MCF 10A (cell line): ENCODE data around the gene CDC14C. TPM values are rescaled to one million over a fixed set of nuclear protein-coding genes. Genes with fewer than 3 reads are reported as not detected.
A peak's percentile ranks its signal among the peaks of the same experiment; 100 is the strongest.

Experiments
- BruUV-seq: library from RNA; stranded (reverse); fragments of 400-500 nt; replicated peaks from 2 replicates; lab custom pipeline; 2021; lab: Mats Ljungman, UMichigan
- CTCF ChIA-PET: fragments of 300-600 bp; sonication (Branson Sonifier 250); formaldehyde crosslinking; extraction: SDS; loops from one replicate; lab custom pipeline; 2021; ENCODE audit warnings: antibody characterized with exemption, inconsistent platforms; lab: Yijun Ruan, JAX
- POLR2A ChIA-PET: fragments of 300-600, 350-650 bp; sonication (Branson Sonifier 250); formaldehyde crosslinking; extraction: SDS; loops from one replicate; lab custom pipeline; 2020; ENCODE audit warnings: antibody characterized with exemption, inconsistent platforms; lab: Yijun Ruan, JAX
- DNase-seq: peaks from one replicate; pipeline ENCODE4 v3.0.0-alpha.2; 2018; ENCODE audit not compliant: unreplicated experiment
- H3K27ac Mint-ChIP-seq: one replicate; pipeline ENCODE4 v1.8.0; 2022; ENCODE audit warnings: mild to moderate bottlenecking, low read depth, mixed read lengths; ENCODE audit not compliant: unreplicated experiment
- H3K27me3 Mint-ChIP-seq: one replicate; pipeline ENCODE4 v1.8.0; 2022; ENCODE audit warnings: mixed read lengths; ENCODE audit not compliant: insufficient read depth, unreplicated experiment
- H3K36me3 Mint-ChIP-seq: one replicate; pipeline ENCODE4 v1.8.0; 2022; ENCODE audit warnings: mild to moderate bottlenecking, moderate library complexity, mixed read lengths; ENCODE audit not compliant: insufficient read depth, unreplicated experiment
- H3K4me1 Mint-ChIP-seq: one replicate; pipeline ENCODE4 v1.8.0; 2022; ENCODE audit warnings: mixed read lengths; ENCODE audit not compliant: insufficient read depth, unreplicated experiment
- H3K4me3 Mint-ChIP-seq: one replicate; pipeline ENCODE4 v1.8.0; 2022; ENCODE audit warnings: mild to moderate bottlenecking, moderate library complexity, mixed read lengths; ENCODE audit not compliant: unreplicated experiment
- H3K9me3 Mint-ChIP-seq: one replicate; pipeline ENCODE4 v1.8.0; 2022; ENCODE audit warnings: mixed read lengths; ENCODE audit not compliant: unreplicated experiment
- CTCF ChIP-seq: fragments of 200-600 bp; IDR thresholded peaks from one replicate; pipeline ENCODE4 v1.8.0; 2022; ENCODE audit warnings: antibody characterized with exemption, mild to moderate bottlenecking; ENCODE audit not compliant: unreplicated experiment
- intact Hi-C: fragments of 100-400 bp; cut with micrococcal nuclease; formaldehyde crosslinking; loops from 2 replicates; pipeline ENCODE4 v1.14.1; 2022
- total RNA-seq: library from RNA; stranded (reverse); gene quantifications from 2 replicates; pipeline ENCODE4 v1.2.3, GENCODE V29; 2022

The CDC14C gene
- total RNA-seq, 1 experiment from 2014 or later: not detected

GRCh38 chr7:48933549-48934085 lies 9.3 kb downstream of the CDC14C start:
- no TSS peak for BruUV-seq
- no peak for DNase-seq
- intact Hi-C loops: no loop called here
- peaks cover 3% of the 10 kb centered on the region for H3K4me1 Mint-ChIP-seq
- H3K9me3 Mint-ChIP-seq: no peaks in the 10 kb centered on the region
- H3K4me3 Mint-ChIP-seq: no peak overlapping the region
- TF ChIP-seq CTCF: no peak
- no peaks in the 10 kb centered on the region for H3K36me3 Mint-ChIP-seq
- peaks cover 11% of the 10 kb centered on the region for H3K27me3 Mint-ChIP-seq
- no peak overlapping the region for H3K27ac Mint-ChIP-seq
- ChIA-PET POLR2A (no interaction called here), CTCF (interaction anchor here (0.6 kb wide), 1 partner anchor 27 kb away, joined by 3 read pairs; no protein-coding TSS in a partner anchor)

GRCh38 chr7:48938539-48939295 lies 14.4 kb downstream of the CDC14C start:
- peaks cover 10% of the 10 kb centered on the region for H3K4me1 Mint-ChIP-seq
- H3K27me3 Mint-ChIP-seq: peaks cover 18% of the 10 kb centered on the region
- H3K9me3 Mint-ChIP-seq: no peaks in the 10 kb centered on the region
- H3K4me3 Mint-ChIP-seq: no peak overlapping the region
- no peak for TF ChIP-seq CTCF
- no peak overlapping the region for H3K27ac Mint-ChIP-seq
- peak; percentile 36 for DNase-seq
- H3K36me3 Mint-ChIP-seq: no peaks in the 10 kb centered on the region
- ChIA-PET CTCF (no interaction called here), POLR2A (interaction anchor here (0.7 kb wide), 1 partner anchor 943 kb away, joined by 3 read pairs; no protein-coding TSS in a partner anchor)
- BruUV-seq: no TSS peak
- intact Hi-C loops: no loop called here

- no peaks in the 10 kb centered on the region for H3K36me3 Mint-ChIP-seq
- ChIA-PET CTCF (interaction anchor here (0.6 to 1.0 kb wide), 3 partner anchors 68 to 644 kb away, joined by 3 to 4 read pairs (median 3); no protein-coding TSS in a partner anchor), POLR2A (interaction anchor here (0.7 kb wide), 1 partner anchor 308 kb away, joined by 5 read pairs; no protein-coding TSS in a partner anchor)
- BruUV-seq: no TSS peak
- peaks cover 8% of the 10 kb centered on the region for H3K4me1 Mint-ChIP-seq
- H3K4me3 Mint-ChIP-seq: no peak overlapping the region
- intact Hi-C loops: no loop called here
- H3K27ac Mint-ChIP-seq: no peak overlapping the region
- H3K9me3 Mint-ChIP-seq: peaks cover under 1% of the 10 kb centered on the region
- no peak for DNase-seq
- no peak for TF ChIP-seq CTCF
- peaks cover 13% of the 10 kb centered on the region for H3K27me3 Mint-ChIP-seq
Observed at GRCh38 chr7:48943279-48943990, 19.1 kb downstream of the CDC14C start.

GRCh38 chr7:48955916-48956315 lies 31.6 kb downstream of the CDC14C start:
- BruUV-seq: no TSS peak
- Mint-ChIP-seq H3K36me3 (no peaks in the 10 kb centered on the region), H3K27me3 (peaks cover 57% of the 10 kb centered on the region), H3K4me1 (no peaks in the 10 kb centered on the region), H3K9me3 (no peaks in the 10 kb centered on the region), H3K4me3 (no peak overlapping the region), H3K27ac (no peak overlapping the region)
- ChIA-PET POLR2A (no interaction called here), CTCF (no interaction called here)
- no peak for TF ChIP-seq CTCF
- intact Hi-C loops: no loop called here
- DNase-seq: no peak
